GM19043 (cell line): ENCODE data around the gene SLC1A2.
"Not testable (repeated sequence)": the region's sequence is repeated elsewhere in the genome, so short reads cannot be mapped to it uniquely, and the experiment has no call there.

Experiments
- ATAC-seq: cut with Tn5 transposase; IDR thresholded peaks from one replicate; pipeline ENCODE4 v1.9.1; 2021; ENCODE audit warnings: low read depth; ENCODE audit not compliant: unreplicated experiment

SLC1A2 gene

GRCh38 chr11:35232891-35233330, 186.4 kb downstream of the SLC1A2 start:
- no peak for ATAC-seq

GRCh38 chr11:35231076-35231860, 188.1 kb downstream of the SLC1A2 start:
- ATAC-seq: no peak

GRCh38 chr11:35230388-35230787, 189.0 kb downstream of the SLC1A2 start:
- no peak for ATAC-seq

- ATAC-seq: no peak
Measured at GRCh38 chr11:35228328-35228725, 191.0 kb downstream of the SLC1A2 start.

DNA sequence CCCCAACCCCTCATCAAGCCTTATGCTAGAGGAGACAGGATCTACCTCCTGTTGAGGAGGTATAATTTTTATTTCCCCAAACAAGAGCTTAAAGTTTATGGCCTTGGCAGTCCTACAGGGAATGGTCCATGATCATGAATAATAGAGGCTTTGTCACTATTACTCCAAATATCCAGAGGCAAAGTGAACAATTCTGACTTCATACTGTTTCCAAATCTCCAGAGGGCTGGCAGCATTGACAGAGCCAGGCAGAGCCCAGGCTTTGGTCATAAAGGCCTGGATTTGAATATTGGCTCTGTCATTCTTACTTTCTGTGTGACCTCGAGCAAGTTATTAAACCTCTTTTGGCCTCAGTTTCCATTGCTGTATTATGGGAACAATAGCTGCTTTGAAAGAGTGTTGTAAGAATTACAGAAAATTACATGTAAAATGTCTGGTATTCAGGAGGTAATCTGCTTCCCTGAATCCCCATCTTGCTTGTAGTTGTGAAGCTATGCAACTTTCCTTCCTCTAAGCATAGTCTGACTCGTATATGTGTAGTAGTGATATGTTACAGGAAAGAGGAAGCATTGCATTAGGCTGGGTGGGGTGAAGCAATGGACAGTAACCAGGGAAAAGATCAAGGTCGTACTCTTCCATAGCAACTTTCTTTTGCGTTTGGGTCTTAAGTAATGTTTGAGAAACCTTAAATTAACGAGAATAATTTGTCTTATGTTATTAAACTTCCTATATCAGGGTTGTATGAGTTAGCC, 191.6 kb downstream of the SLC1A2 start:
- no peak for ATAC-seq

DNA sequence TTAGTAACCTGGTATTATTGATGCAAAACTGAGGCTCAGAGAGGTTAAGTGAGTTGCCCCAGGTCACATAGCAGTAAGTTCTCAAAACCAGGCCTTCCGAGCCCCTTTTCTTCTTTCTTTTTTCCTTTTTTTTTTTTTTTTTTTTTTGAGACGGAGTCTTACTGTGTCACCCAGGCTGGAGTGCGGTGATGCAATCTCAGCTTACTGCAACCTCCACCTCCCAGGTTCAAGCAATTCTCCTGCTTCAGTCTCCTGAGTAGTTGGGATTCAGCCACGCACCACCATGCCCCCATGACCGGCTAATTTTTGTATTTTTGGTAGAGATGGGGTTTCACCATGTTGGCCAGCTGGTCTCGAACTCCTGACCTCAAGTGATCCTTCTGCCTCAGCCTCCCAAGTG, 192.6 kb downstream of the SLC1A2 start:
- ATAC-seq: not testable (repeated sequence)

- ATAC-seq: no peak
Measured at GRCh38 chr11:35225946-35226520, 193.3 kb downstream of the SLC1A2 start.

DNA sequence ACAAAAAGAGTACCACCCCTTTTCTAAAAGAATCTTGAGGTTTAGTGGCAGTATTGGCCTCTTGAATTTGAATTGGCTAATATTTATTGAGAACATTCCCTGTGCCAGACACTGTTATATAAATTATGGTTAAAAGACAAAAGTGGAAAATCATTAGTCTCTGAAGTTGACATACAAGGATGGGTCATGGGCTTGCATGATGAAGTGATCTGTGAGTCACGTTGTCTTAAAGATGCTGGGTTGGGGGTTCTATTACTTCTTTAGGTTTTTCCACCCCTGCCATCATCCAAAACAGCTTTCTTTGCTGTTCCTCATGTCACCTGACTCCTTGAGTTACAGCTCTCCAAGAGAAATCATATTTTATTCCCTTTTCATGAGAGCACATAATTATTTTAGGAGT, 195.4 kb downstream of the SLC1A2 start:
- ATAC-seq: no peak

DNA sequence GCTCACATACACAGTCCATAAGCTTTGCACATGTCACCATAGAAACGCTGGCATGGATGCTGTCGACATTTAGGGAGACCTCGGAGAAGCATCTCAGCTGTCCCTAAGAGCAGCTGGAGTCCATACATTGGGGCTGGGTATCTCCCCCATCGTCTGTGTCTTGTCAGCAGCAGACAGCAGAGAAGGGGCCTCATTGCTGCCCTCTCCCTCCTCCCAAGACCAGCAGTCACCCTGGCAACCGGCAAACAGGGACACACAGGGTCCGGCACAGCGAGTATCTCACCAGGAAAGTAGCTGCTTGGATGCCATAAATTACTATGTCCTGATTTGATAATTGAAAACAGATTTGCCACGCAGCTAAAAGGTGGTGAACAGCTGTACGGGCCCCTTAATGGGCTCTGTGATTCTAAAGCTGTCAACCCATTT, 196.0 kb downstream of the SLC1A2 start:
- no peak for ATAC-seq

DNA sequence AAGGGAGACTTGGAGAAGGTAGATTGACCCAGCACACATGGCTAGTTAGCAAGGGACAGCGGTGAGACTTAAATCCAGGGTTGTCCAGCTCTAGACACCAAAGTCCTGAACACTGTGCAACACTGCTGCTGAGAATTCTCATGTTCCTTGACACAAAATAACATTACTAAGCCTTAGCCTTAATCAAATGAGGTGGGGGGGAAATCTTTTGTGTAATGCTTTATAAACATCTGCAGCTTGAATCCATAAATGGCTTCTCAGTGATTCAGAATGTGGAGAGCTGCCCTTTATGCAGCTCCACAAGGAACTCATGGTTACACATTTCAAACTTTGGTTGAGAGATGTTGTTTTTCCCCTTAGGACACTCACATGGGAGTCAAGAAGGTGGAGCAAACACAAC, 200.4 kb downstream of the SLC1A2 start:
- ATAC-seq: no peak

DNA sequence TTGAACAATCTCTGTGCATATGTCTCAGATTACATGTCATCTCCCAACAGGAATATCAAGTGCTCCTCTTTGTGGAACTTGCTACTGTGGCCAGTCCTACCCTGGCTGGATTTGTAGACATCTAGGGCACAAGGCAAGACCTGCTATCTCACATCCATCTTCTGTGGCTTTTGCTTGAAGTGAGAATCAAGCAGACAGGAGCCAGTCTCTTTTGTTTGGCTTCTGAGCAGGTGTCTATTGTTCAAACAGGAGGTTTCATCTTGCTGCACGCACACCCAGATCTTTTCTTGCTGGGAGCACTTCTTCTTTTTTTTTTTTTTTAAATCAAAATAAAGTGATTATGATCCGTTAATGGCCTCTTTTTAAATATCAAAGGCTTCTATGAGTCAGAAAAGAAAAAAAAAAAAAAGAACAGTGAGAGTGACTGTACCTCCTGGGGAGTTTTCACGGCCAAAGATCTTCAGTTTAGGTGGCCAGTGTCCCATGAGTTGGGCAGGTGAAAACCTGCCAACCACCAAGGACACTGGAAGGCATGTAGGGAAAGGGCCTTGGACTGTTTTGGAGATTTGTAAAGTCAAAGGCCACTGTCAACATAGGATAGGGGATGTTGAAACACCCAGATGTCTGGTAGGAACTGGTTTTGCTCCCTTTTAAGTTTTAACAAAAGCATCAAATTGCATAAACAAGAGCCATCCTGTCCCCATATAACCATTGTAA, 202.2 kb downstream of the SLC1A2 start:
- ATAC-seq: no peak

GRCh38 chr11:35215945-35216344, 203.4 kb downstream of the SLC1A2 start:
- no peak for ATAC-seq

DNA sequence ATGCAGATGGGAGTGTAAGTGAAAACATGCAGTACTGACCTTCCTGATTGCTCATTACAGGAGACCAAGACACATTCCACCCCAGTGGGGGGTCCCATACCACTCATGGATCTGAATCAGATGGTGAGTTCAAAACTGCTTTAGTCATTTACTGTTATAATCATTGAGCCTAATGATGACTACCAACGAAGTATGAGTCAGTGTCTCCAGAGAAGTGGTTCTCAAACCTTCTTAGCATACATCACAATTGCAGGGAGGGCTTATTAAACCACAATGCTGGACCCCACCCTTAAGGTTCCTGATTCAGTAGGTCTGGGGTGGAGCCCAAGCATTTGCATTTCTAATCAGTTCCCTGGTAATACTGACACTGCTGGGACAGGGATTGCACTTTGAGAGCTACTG, 204.6 kb downstream of the SLC1A2 start:
- ATAC-seq: no peak

GRCh38 chr11:35214226-35214770, 205.1 kb downstream of the SLC1A2 start:
- no peak for ATAC-seq

GRCh38 chr11:35211952-35212351, 207.4 kb downstream of the SLC1A2 start:
- ATAC-seq: no peak

DNA sequence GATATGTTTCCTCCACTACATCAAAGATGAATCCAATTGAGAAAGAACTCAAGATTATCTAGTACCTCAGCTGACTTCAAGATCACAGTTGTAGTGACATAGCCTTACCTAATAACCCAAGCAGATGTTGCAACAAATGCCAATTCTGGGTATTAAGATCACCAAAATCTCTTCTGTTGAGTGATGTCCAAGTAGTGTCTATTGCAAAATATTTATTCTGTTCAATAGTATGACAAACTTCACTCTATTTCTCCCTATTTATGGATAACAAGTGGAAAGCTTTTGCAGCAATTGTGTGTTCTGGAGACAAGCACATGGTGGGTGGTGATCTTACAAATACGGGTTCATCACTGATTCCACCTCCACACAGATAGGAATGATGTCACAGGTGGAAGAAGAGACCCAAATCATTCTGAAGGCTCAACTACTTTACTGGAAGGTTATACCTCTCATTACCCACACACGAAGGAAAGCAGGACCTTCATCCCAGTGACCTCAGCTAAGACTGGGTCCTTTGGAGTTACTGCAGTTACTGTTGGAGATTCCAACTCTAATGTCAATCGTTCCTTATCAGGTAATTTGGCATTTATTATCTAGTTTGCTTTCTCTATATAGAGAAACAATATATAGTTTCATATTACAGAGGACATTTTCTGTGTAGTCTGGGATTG, 208.3 kb downstream of the SLC1A2 start:
- no peak for ATAC-seq

DNA sequence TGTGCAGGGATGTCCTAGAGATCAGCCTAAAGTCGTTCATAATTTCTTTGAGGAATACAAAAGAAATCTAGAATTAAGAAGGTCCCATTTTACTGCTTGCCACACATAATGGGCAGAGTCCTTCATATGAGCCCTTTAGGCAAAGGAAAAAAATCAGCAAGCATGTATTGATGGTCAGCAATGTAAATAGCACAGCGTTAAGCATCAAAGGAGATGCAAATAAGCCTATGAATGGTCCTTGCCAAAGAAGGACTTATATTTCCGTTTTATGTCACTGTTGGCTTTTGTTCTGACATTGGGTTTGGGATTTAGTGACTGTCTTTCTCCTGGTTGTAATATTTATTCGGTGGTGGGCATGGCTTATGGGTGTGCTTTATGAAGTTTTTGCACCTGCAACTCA, 210.6 kb downstream of the SLC1A2 start:
- ATAC-seq: no peak

- ATAC-seq: no peak
Measured at GRCh38 chr11:35207471-35208403, 211.6 kb downstream of the SLC1A2 start.

DNA sequence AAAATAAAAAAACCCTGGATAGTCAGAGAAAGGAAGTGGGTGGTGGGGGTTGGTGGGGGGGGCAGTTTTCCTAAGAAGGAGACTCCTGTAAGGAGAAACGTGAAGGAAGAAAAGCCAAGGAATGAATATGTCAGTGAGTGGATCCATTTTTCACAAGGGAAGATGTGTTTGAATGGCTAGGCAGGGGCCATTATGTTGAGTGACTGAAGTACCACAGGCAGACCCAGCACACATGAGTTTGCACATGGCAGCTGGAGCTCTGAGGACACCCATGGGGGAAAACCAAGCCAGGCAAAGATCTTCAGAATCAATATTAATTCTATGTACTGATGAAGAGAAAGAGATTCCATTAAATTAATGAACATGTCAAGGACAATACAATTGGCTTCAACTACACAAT, 212.7 kb downstream of the SLC1A2 start:
- no peak for ATAC-seq
